Measurements from ENCODE around the gene ITGA6. TPM values are rescaled to one million over a fixed set of nuclear protein-coding genes. Genes with fewer than 3 reads are reported as not detected.
A peak's percentile ranks its signal among the peaks of the same experiment; 100 is the strongest.

The ITGA6 gene
- total RNA-seq, 1 experiment from 2014 or later = 75.9 TPM

DNA sequence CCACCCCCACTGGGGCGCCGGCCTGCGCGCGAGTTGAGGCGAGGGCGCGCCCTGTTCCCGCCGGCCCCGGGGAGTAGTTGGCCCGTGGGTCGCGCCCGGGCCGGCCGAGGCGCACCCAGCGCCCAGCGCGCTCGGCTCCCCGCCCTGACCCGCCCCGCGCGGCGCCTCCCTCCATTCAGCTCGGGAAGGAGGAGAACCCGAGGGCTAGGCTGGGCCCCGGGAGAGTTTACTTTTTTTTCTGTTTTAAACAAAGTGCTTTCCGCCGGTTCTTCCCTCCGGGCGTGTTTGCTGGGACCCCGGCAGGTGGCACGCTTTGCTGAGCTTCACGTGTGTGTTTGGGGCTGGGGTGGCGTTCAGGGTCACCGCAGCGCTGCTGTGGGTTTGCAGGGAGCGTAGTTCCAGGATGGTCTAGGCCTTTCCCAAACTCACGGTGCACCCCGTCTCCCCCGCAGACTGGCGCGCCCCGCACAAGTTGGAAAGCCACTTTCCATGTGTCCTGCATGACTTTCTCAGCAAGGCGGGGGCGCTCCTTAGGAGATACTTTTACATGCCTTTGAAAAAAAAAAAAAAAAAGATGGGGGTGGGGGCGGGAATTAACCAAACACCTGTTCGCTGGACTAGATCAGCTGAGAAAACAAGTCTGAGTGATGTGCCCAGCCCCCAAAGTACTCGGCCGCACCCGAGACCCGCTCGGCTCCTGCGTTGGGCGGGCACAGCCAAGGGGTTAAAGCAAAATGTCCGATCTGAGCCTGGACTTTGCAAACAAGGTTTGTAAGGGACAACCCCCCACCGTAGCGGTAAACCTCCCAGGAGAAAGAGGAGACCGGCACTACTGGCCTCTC lies 825 bp downstream of the ITGA6 start:
- in situ Hi-C loops (cut with HindIII; ENCODE audit: low pct_unique_long_range_greater_than_20kb, low sequenced_read_pairs) (no loop called here), intact Hi-C loops (cut with micrococcal nuclease; ENCODE audit: unreplicated experiment) (loop anchor here (1.0 kb wide), 1 partner anchor 33 kb away; no protein-coding TSS in a partner anchor)
- Histone ChIP-seq H3K27me3 (ENCODE audit: control insufficient read depth, insufficient read depth, low read length) (no peaks in the 10 kb centered on the region), H3K4me1 (ENCODE audit: control insufficient read depth, insufficient read depth, low read length) (peaks cover 22% of the 10 kb centered on the region), H3K4me3 (ENCODE audit: low read depth in 2 of 2, low read length in 2 of 2) (peak overlapping the region; percentile 79 to 84), H3K36me3 (ENCODE audit: control insufficient read depth, insufficient read depth, low read length) (peaks cover 3% of the 10 kb centered on the region; the same call in 1 of the 2 replicates), H3K9me3 (ENCODE audit: control insufficient read depth, insufficient read depth, low read depth, low read length) (no peaks in the 10 kb centered on the region), H3K27ac (ENCODE audit: low read length) (peak overlapping the region; percentile 74)
- no peak for DNase-seq (ENCODE audit: low read depth, low spot score)
- ChIA-PET POLR2A (interaction anchor here (0.6 to 0.8 kb wide), 3 partner anchors 12 to 740 kb away, joined by 3 to 4 read pairs (median 3); no protein-coding TSS in a partner anchor), CTCF (interaction anchor here (2.5 to 2.8 kb wide), 2 partner anchors 33 kb away, joined by 14 to 24 read pairs; no protein-coding TSS in a partner anchor)
- peak; percentile 80 for ATAC-seq
- no TSS peak for BruUV-seq (replicated peaks)
- no peak for TF ChIP-seq SIN3A (IDR thresholded peaks at IDR 0.05; ENCODE audit: borderline replicate concordance, insufficient read depth, low read depth, low read length)
- peak; percentile 39 for TF ChIP-seq CTCF (IDR thresholded peaks at IDR 0.05)

GRCh38 chr2:172428832-172429210 lies 1.4 kb downstream of the ITGA6 start:
- Histone ChIP-seq H3K27me3 (ENCODE audit: control insufficient read depth, insufficient read depth, low read length) (no peaks in the 10 kb centered on the region), H3K9me3 (ENCODE audit: control insufficient read depth, insufficient read depth, low read depth, low read length) (no peaks in the 10 kb centered on the region), H3K4me3 (ENCODE audit: low read depth in 2 of 2, low read length in 2 of 2) (peak overlapping the region; percentile 79 to 84), H3K4me1 (ENCODE audit: control insufficient read depth, insufficient read depth, low read length) (peaks cover 22% of the 10 kb centered on the region), H3K27ac (ENCODE audit: low read length) (peak overlapping the region; percentile 74), H3K36me3 (ENCODE audit: control insufficient read depth, insufficient read depth, low read length) (peaks cover 3% of the 10 kb centered on the region; the same call in 1 of the 2 replicates)
- ATAC-seq = no peak
- ChIA-PET POLR2A (no interaction called here), CTCF (interaction anchor here (2.8 kb wide), 1 partner anchor 32 kb away, joined by 24 read pairs; no protein-coding TSS in a partner anchor)
- BruUV-seq (replicated peaks) = TSS peak; percentile 61
- intact Hi-C loops (cut with micrococcal nuclease; ENCODE audit: unreplicated experiment) (no loop called here), in situ Hi-C loops (cut with HindIII; ENCODE audit: low pct_unique_long_range_greater_than_20kb, low sequenced_read_pairs) (no loop called here)
- DNase-seq (ENCODE audit: low read depth, low spot score) = no peak
- TF ChIP-seq CTCF (IDR thresholded peaks at IDR 0.05) = no peak
- no peak for TF ChIP-seq TCF7L2 (IDR thresholded peaks at IDR 0.05; ENCODE audit: low read depth, low read length)
- TF ChIP-seq, protein P1, sequence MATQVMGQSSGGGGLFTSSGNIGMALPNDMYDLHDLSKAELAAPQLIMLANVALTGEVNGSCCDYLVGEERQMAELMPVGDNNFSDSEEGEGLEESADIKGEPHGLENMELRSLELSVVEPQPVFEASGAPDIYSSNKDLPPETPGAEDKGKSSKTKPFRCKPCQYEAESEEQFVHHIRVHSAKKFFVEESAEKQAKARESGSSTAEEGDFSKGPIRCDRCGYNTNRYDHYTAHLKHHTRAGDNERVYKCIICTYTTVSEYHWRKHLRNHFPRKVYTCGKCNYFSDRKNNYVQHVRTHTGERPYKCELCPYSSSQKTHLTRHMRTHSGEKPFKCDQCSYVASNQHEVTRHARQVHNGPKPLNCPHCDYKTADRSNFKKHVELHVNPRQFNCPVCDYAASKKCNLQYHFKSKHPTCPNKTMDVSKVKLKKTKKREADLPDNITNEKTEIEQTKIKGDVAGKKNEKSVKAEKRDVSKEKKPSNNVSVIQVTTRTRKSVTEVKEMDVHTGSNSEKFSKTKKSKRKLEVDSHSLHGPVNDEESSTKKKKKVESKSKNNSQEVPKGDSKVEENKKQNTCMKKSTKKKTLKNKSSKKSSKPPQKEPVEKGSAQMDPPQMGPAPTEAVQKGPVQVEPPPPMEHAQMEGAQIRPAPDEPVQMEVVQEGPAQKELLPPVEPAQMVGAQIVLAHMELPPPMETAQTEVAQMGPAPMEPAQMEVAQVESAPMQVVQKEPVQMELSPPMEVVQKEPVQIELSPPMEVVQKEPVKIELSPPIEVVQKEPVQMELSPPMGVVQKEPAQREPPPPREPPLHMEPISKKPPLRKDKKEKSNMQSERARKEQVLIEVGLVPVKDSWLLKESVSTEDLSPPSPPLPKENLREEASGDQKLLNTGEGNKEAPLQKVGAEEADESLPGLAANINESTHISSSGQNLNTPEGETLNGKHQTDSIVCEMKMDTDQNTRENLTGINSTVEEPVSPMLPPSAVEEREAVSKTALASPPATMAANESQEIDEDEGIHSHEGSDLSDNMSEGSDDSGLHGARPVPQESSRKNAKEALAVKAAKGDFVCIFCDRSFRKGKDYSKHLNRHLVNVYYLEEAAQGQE (IDR thresholded peaks at IDR 0.05; ENCODE audit: insufficient read depth in 1 of 2, low read depth in 2 of 2, low read length in 1 of 2) = no peak
- TF ChIP-seq POLR2AphosphoS5 (IDR thresholded peaks at IDR 0.05; ENCODE audit: low read depth, low read length) = no peak
- TF ChIP-seq SIN3A (IDR thresholded peaks at IDR 0.05; ENCODE audit: borderline replicate concordance, insufficient read depth, low read depth, low read length) = no peak
